ENCODE measurements around the gene KSR1.

Gene KSR1

DNA sequence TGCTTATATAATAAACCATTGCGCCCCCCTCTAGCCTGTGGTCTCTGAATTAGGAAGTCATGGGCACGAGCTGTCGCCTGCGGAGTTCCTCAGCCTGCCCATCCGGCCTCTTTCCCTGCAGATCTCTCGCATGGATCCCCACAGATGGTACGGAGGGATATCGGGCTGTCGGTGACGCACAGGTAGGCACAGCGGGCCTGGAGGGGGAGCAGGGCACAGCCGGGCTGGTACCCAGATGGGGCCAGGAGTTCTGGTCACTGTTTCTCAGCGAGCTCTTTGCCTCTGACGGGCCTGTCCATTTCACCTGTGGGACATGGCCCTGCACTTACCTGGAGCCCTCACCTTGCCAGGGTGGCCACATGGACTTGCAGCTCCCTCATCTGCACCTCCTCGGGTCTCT, 132.1 kb downstream of the KSR1 start (continued):
- TF ChIP-seq ZNF8 (CRISPR knock-in tag; IDR thresholded peaks at IDR 0.05): no peak

DNA sequence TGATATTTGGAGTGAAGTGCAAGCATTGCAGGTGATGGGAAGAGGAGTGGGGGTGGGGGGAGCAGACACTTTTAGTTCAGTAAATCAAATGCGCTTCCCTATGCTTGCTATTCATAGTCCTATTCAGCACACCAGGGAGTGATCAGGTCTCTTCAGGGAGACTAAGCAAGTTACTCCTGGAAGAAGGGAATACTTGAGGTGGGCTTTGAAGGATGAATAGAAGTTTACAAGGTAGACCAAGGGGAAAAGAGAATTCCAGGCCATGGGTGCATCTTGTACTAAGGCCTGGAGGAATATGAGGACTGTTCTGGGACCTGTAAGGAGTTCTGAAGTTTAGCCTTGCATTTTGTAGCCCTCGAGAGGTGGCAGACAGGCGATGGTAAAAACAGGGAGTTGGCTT, 134.6 kb downstream of the KSR1 start:
- TF ChIP-seq ZC3H10 (CRISPR knock-in tag; IDR thresholded peaks at IDR 0.05) (no peak), ZFP3 (CRISPR knock-in tag; IDR thresholded peaks at IDR 0.05) (peak; percentile 81)
- ATAC-seq: no peak

- no peak for ATAC-seq
- no peak for TF ChIP-seq TOX (CRISPR knock-in tag; IDR thresholded peaks at IDR 0.05; ENCODE audit: borderline replicate concordance)
- TF ChIP-seq OSR1 (CRISPR knock-in tag; IDR thresholded peaks at IDR 0.05): no peak
- no peak for TF ChIP-seq ARNTL (CRISPR knock-in tag; IDR thresholded peaks at IDR 0.05; ENCODE audit: borderline replicate concordance, low read depth)
- no peak for TF ChIP-seq CSDC2 (CRISPR knock-in tag; IDR thresholded peaks at IDR 0.05)
- no peak for TF ChIP-seq ZNF8 (CRISPR knock-in tag; IDR thresholded peaks at IDR 0.05)
- no peak for TF ChIP-seq RARB (CRISPR knock-in tag; IDR thresholded peaks at IDR 0.05)
- no peak for TF ChIP-seq ZFP3 (CRISPR knock-in tag; IDR thresholded peaks at IDR 0.05)
- TF ChIP-seq, protein P1, sequence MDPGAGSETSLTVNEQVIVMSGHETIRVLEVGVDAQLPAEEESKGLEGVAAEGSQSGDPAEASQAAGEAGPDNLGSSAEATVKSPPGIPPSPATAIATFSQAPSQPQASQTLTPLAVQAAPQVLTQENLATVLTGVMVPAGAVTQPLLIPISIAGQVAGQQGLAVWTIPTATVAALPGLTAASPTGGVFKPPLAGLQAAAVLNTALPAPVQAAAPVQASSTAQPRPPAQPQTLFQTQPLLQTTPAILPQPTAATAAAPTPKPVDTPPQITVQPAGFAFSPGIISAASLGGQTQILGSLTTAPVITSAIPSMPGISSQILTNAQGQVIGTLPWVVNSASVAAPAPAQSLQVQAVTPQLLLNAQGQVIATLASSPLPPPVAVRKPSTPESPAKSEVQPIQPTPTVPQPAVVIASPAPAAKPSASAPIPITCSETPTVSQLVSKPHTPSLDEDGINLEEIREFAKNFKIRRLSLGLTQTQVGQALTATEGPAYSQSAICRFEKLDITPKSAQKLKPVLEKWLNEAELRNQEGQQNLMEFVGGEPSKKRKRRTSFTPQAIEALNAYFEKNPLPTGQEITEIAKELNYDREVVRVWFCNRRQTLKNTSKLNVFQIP (CRISPR knock-in tag; IDR thresholded peaks at IDR 0.05; ENCODE audit: borderline replicate concordance, low read depth): no peak
- TF ChIP-seq BACH2 (CRISPR knock-in tag; IDR thresholded peaks at IDR 0.05; ENCODE audit: borderline replicate concordance): no peak
- no peak for TF ChIP-seq ZNF70 (CRISPR knock-in tag; IDR thresholded peaks at IDR 0.05)
- no peak for TF ChIP-seq PATZ1 (CRISPR knock-in tag; IDR thresholded peaks at IDR 0.05; ENCODE audit: borderline replicate concordance)
- TF ChIP-seq TCF4 (CRISPR knock-in tag; IDR thresholded peaks at IDR 0.05; ENCODE audit: borderline replicate concordance): no peak
- no peak for TF ChIP-seq GLIS3 (CRISPR knock-in tag; IDR thresholded peaks at IDR 0.05)
- no peak for TF ChIP-seq ZC3H10 (CRISPR knock-in tag; IDR thresholded peaks at IDR 0.05)
- TF ChIP-seq SNAI2 (CRISPR knock-in tag; IDR thresholded peaks at IDR 0.05): no peak
- no peak for TF ChIP-seq PPARA (CRISPR knock-in tag; IDR thresholded peaks at IDR 0.05; ENCODE audit: borderline replicate concordance)
- TF ChIP-seq, protein P2, sequence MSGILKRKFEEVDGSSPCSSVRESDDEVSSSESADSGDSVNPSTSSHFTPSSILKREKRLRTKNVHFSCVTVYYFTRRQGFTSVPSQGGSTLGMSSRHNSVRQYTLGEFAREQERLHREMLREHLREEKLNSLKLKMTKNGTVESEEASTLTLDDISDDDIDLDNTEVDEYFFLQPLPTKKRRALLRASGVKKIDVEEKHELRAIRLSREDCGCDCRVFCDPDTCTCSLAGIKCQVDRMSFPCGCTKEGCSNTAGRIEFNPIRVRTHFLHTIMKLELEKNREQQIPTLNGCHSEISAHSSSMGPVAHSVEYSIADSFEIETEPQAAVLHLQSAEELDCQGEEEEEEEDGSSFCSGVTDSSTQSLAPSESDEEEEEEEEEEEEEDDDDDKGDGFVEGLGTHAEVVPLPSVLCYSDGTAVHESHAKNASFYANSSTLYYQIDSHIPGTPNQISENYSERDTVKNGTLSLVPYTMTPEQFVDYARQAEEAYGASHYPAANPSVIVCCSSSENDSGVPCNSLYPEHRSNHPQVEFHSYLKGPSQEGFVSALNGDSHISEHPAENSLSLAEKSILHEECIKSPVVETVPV (CRISPR knock-in tag; IDR thresholded peaks at IDR 0.05): no peak
- no peak for TF ChIP-seq CREB5 (CRISPR knock-in tag; IDR thresholded peaks at IDR 0.05; ENCODE audit: low read depth)
- no peak for TF ChIP-seq ISL1 (CRISPR knock-in tag; IDR thresholded peaks at IDR 0.05)
Observed at GRCh38 chr17:27591986-27592385, 135.7 kb downstream of the KSR1 start.

DNA sequence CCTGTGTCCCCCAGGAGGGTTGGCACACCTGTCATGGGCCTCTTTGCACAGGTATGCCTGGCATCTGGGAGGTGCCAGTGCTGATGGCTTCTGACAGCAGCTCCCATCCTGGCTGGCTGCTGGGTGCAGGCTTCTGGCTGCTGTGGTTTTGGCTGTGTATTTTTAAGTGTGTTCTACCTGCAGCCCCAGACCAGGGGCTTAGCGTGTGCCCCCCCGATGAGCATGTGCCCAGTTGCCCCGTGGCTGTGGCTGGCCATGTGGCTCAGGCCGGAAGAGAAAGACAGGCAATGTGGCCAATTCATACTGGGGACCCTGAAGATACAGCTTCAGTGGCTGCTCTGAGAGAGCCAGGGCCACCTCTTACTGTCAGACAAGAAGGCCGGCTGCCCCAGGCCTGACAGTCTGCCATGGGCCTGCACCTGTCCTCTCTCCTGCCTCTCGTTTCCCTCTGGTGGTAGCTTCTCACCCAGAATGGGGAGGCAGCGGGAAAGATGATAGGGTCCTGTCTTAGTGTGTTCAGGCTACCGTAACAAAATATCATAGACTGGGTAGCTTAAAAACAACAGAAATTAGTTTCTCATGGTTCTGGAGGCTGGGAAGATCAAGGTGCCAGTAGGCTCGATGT, 137.1 kb downstream of the KSR1 start:
- ATAC-seq: no peak
- TF ChIP-seq CSDC2 (CRISPR knock-in tag; IDR thresholded peaks at IDR 0.05): no peak
- no peak for TF ChIP-seq ZC3H10 (CRISPR knock-in tag; IDR thresholded peaks at IDR 0.05)
- no peak for TF ChIP-seq ZNF565 (CRISPR knock-in tag; conservative IDR thresholded peaks at IDR 0.05; ENCODE audit: low read depth)
- TF ChIP-seq, protein P3, sequence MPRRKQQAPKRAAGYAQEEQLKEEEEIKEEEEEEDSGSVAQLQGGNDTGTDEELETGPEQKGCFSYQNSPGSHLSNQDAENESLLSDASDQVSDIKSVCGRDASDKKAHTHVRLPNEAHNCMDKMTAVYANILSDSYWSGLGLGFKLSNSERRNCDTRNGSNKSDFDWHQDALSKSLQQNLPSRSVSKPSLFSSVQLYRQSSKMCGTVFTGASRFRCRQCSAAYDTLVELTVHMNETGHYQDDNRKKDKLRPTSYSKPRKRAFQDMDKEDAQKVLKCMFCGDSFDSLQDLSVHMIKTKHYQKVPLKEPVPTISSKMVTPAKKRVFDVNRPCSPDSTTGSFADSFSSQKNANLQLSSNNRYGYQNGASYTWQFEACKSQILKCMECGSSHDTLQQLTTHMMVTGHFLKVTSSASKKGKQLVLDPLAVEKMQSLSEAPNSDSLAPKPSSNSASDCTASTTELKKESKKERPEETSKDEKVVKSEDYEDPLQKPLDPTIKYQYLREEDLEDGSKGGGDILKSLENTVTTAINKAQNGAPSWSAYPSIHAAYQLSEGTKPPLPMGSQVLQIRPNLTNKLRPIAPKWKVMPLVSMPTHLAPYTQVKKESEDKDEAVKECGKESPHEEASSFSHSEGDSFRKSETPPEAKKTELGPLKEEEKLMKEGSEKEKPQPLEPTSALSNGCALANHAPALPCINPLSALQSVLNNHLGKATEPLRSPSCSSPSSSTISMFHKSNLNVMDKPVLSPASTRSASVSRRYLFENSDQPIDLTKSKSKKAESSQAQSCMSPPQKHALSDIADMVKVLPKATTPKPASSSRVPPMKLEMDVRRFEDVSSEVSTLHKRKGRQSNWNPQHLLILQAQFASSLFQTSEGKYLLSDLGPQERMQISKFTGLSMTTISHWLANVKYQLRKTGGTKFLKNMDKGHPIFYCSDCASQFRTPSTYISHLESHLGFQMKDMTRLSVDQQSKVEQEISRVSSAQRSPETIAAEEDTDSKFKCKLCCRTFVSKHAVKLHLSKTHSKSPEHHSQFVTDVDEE (CRISPR knock-in tag; IDR thresholded peaks at IDR 0.05): no peak
- TF ChIP-seq SNAI2 (CRISPR knock-in tag; IDR thresholded peaks at IDR 0.05): no peak
- TF ChIP-seq BACH2 (CRISPR knock-in tag; IDR thresholded peaks at IDR 0.05; ENCODE audit: borderline replicate concordance): no peak
- TF ChIP-seq OSR1 (CRISPR knock-in tag; IDR thresholded peaks at IDR 0.05): no peak
- TF ChIP-seq, protein P1 (CRISPR knock-in tag; IDR thresholded peaks at IDR 0.05; ENCODE audit: borderline replicate concordance, low read depth): no peak
- no peak for TF ChIP-seq ZFP3 (CRISPR knock-in tag; IDR thresholded peaks at IDR 0.05)
- TF ChIP-seq, protein P2 (CRISPR knock-in tag; IDR thresholded peaks at IDR 0.05): no peak
- TF ChIP-seq TCF4 (CRISPR knock-in tag; IDR thresholded peaks at IDR 0.05; ENCODE audit: borderline replicate concordance): no peak
- TF ChIP-seq ZFP30 (CRISPR knock-in tag; IDR thresholded peaks at IDR 0.05): no peak
- TF ChIP-seq RARB (CRISPR knock-in tag; IDR thresholded peaks at IDR 0.05): no peak
- no peak for TF ChIP-seq ESRRG (CRISPR knock-in tag; IDR thresholded peaks at IDR 0.05)
- no peak for TF ChIP-seq ZNF70 (CRISPR knock-in tag; IDR thresholded peaks at IDR 0.05)
- no peak for TF ChIP-seq ZNF8 (CRISPR knock-in tag; IDR thresholded peaks at IDR 0.05)
- TF ChIP-seq TOX (CRISPR knock-in tag; IDR thresholded peaks at IDR 0.05; ENCODE audit: borderline replicate concordance): no peak

Data from SK-N-SH treated with all-trans-retinoic acid at 6 μM for 48 hours (cell line).